AML-193 (cell line): ENCODE measurements around the gene NFATC3.
"Not testable (repeated sequence)": the region's sequence is repeated elsewhere in the genome, so short reads cannot be mapped to it uniquely, and the experiment has no call there.

Source experiments
- DNase-seq, 2 experiments: peaks; one replicate each; lab custom pipeline; 2025; lab: John Stamatoyannopoulos, UW

NFATC3 gene

GRCh38 chr16:68118954-68119353, 33.8 kb downstream of the NFATC3 start:
- DNase-seq: not testable (repeated sequence)

- DNase-seq: not testable (repeated sequence)
Measured at GRCh38 chr16:68120496-68120895, 35.3 kb downstream of the NFATC3 start.

- DNase-seq: no peak
Measured at GRCh38 chr16:68126395-68126794, 41.2 kb downstream of the NFATC3 start.

GRCh38 chr16:68128577-68129305, 43.6 kb downstream of the NFATC3 start:
- DNase-seq: no peak

GRCh38 chr16:68130520-68130919, 45.4 kb downstream of the NFATC3 start:
- DNase-seq: no peak

- DNase-seq: no peak
Measured at GRCh38 chr16:68131813-68132706, 46.9 kb downstream of the NFATC3 start.

- not testable (repeated sequence) for DNase-seq
Measured at GRCh38 chr16:68133000-68133399, 47.8 kb downstream of the NFATC3 start.

GRCh38 chr16:68134644-68135043, 49.5 kb downstream of the NFATC3 start:
- no peak for DNase-seq

- no peak for DNase-seq
Measured at GRCh38 chr16:68136515-68136914, 51.3 kb downstream of the NFATC3 start.

- no peak for DNase-seq
Measured at GRCh38 chr16:68144008-68144407, 58.8 kb downstream of the NFATC3 start.

- DNase-seq: no peak
Measured at GRCh38 chr16:68146585-68146984, 61.4 kb downstream of the NFATC3 start.

- DNase-seq: no peak
Measured at GRCh38 chr16:68147444-68147843, 62.3 kb downstream of the NFATC3 start.

- no peak for DNase-seq
Measured at GRCh38 chr16:68149596-68149995, 64.4 kb downstream of the NFATC3 start.

GRCh38 chr16:68155425-68155824, 70.3 kb downstream of the NFATC3 start:
- no peak for DNase-seq

- DNase-seq: no peak
Measured at GRCh38 chr16:68162413-68162812, 77.2 kb downstream of the NFATC3 start.

- DNase-seq: not testable (repeated sequence)
Measured at GRCh38 chr16:68163275-68163674, 78.1 kb downstream of the NFATC3 start.

GRCh38 chr16:68166264-68166663, 81.1 kb downstream of the NFATC3 start:
- no peak for DNase-seq

GRCh38 chr16:68179196-68179795, 94.1 kb downstream of the NFATC3 start:
- no peak for DNase-seq

- no peak for DNase-seq
Measured at GRCh38 chr16:68179855-68180254, 94.7 kb downstream of the NFATC3 start.

- no peak for DNase-seq
Measured at GRCh38 chr16:68183046-68183445, 97.9 kb downstream of the NFATC3 start.

GRCh38 chr16:68186877-68187276, 101.7 kb downstream of the NFATC3 start:
- no peak for DNase-seq

GRCh38 chr16:68187505-68187904, 102.3 kb downstream of the NFATC3 start:
- DNase-seq: no peak

- no peak for DNase-seq
Measured at GRCh38 chr16:68188170-68188569, 103.0 kb downstream of the NFATC3 start.
